OCI-LY3 (cell line): ENCODE results near the gene NANS.

Experiments used
- H2AFZ ChIP-seq: fragments of 200-600, 300-600 bp; shearing (Covaris generic); 2 replicates; pipeline ENCODE4 v1.6.0; 2014; ENCODE audit warnings: antibody characterized with exemption, low read depth, low read length
- H3K27ac ChIP-seq: fragments of 200-600, 300-600 bp; sonication (generic); 2 replicates; pipeline ENCODE4 v1.5.1; 2014; ENCODE audit warnings: mild to moderate bottlenecking, low read length, moderate library complexity, mixed read lengths
- H3K27me3 ChIP-seq: fragments of 200-600, 300-600 bp; sonication (generic); 2 replicates; pipeline ENCODE4 v1.6.1; 2014; ENCODE audit warnings: low read depth, low read length, mixed read lengths
- H3K36me3 ChIP-seq: fragments of 200-600, 300-600 bp; sonication (generic); replicated peaks from 2 replicates; pipeline ENCODE3; 2014; ENCODE audit warnings: low read depth, low read length, mixed read lengths
- H3K4me1 ChIP-seq: fragments of 300-600, 200-600 bp; sonication (generic); 2 replicates; pipeline ENCODE4 v1.6.1; 2014; ENCODE audit warnings: low read length, mixed read lengths
- H3K4me2 ChIP-seq: fragments of 200-600, 300-600 bp; sonication (generic); 2 replicates; pipeline ENCODE4 v1.6.1; 2014; ENCODE audit warnings: low read length, mixed read lengths
- H3K4me3 ChIP-seq: fragments of 300-600, 200-600 bp; sonication (generic); 2 replicates; pipeline ENCODE4 v1.5.1; 2014; ENCODE audit warnings: antibody characterized with exemption, mild to moderate bottlenecking, low read length, moderate library complexity
- H3K79me2 ChIP-seq: fragments of 300-600, 200-600 bp; shearing (Covaris generic); 2 replicates; pipeline ENCODE4 v1.6.1; 2014; ENCODE audit warnings: mild to moderate bottlenecking, low read length, mixed read lengths
- H3K9ac ChIP-seq: fragments of 300-600, 200-600 bp; shearing (Covaris generic); 2 replicates; pipeline ENCODE4 v1.6.0; 2014; ENCODE audit warnings: mild to moderate bottlenecking, low read length, moderate library complexity
- H3K9me3 ChIP-seq: fragments of 200-600, 300-600 bp; shearing (Covaris generic); 2 replicates; pipeline ENCODE4 v1.6.1; 2014; ENCODE audit warnings: low read length, mixed read lengths; ENCODE audit not compliant: insufficient read depth
- H4K20me1 ChIP-seq: fragments of 200-600, 300-600 bp; sonication (generic); 2 replicates; pipeline ENCODE4 v1.6.1; 2016; ENCODE audit warnings: low read length, mixed read lengths; ENCODE audit not compliant: insufficient read depth
- CTCF ChIP-seq: fragments of 200-600, 300-600 bp; sonication (generic); IDR thresholded peaks from 2 replicates; pipeline ENCODE4 v1.5.1; 2014; ENCODE audit warnings: antibody characterized with exemption, low read length, low read depth
- EZH2phosphoT487 ChIP-seq: fragments of 200-600 bp; shearing (Covaris generic); IDR thresholded peaks from 2 replicates; pipeline ENCODE4 v1.6.1; 2018; ENCODE audit warnings: antibody characterized with exemption, mixed run types, low read depth

Gene NANS

GRCh38 chr9:98031169-98031568, 25.4 kb upstream of the NANS start:
- peaks cover 17% of the 10 kb centered on the region for H3K4me1 ChIP-seq

GRCh38 chr9:98031935-98032334, 24.6 kb upstream of the NANS start:
- H3K9ac ChIP-seq = no peak overlapping the region
- no peaks in the 10 kb centered on the region for H3K36me3 ChIP-seq
- H3K27ac ChIP-seq = no peak overlapping the region
- peaks cover 20% of the 10 kb centered on the region for H3K4me1 ChIP-seq
- no peak overlapping the region for H3K4me3 ChIP-seq
- no peak overlapping the region for H2AFZ ChIP-seq
- H3K9me3 ChIP-seq = no peaks in the 10 kb centered on the region
- no peaks in the 10 kb centered on the region for H3K79me2 ChIP-seq
- no peaks in the 10 kb centered on the region for H3K27me3 ChIP-seq
- H4K20me1 ChIP-seq = no peaks in the 10 kb centered on the region
- no peak overlapping the region for H3K4me2 ChIP-seq
- TF ChIP-seq CTCF (no peak), EZH2phosphoT487 (no peak)

More at GRCh38 chr9:98031169-98031568, 25.4 kb upstream of the NANS start:
- H3K9ac ChIP-seq = no peak overlapping the region
- no peaks in the 10 kb centered on the region for H3K36me3 ChIP-seq
- no peaks in the 10 kb centered on the region for H3K27me3 ChIP-seq
- H4K20me1 ChIP-seq = no peaks in the 10 kb centered on the region
- H3K4me3 ChIP-seq = no peak overlapping the region
- H3K9me3 ChIP-seq = no peaks in the 10 kb centered on the region
- H3K79me2 ChIP-seq = no peaks in the 10 kb centered on the region
- H2AFZ ChIP-seq = no peak overlapping the region
- no peak overlapping the region for H3K4me2 ChIP-seq
- H3K27ac ChIP-seq = no peak overlapping the region
- TF ChIP-seq CTCF (no peak), EZH2phosphoT487 (no peak)

GRCh38 chr9:98034593-98035546, 21.7 kb upstream of the NANS start:
- Histone ChIP-seq H2AFZ (peak overlapping the region; percentile 72), H3K9ac (peak overlapping the region; percentile 40), H4K20me1 (no peaks in the 10 kb centered on the region), H3K4me3 (peak overlapping the region; percentile 58), H3K4me2 (peak overlapping the region; percentile 91), H3K4me1 (peaks cover 36% of the 10 kb centered on the region), H3K36me3 (no peaks in the 10 kb centered on the region), H3K79me2 (no peaks in the 10 kb centered on the region), H3K9me3 (no peaks in the 10 kb centered on the region), H3K27me3 (no peaks in the 10 kb centered on the region), H3K27ac (peak overlapping the region; percentile 85)
- TF ChIP-seq CTCF (peak; percentile 79), EZH2phosphoT487 (no peak)

- Histone ChIP-seq H3K36me3 (no peaks in the 10 kb centered on the region), H3K4me2 (no peak overlapping the region), H2AFZ (no peak overlapping the region), H3K4me3 (no peak overlapping the region), H3K9ac (no peak overlapping the region), H4K20me1 (no peaks in the 10 kb centered on the region), H3K27me3 (no peaks in the 10 kb centered on the region), H3K4me1 (peaks cover 49% of the 10 kb centered on the region), H3K9me3 (no peaks in the 10 kb centered on the region), H3K79me2 (no peaks in the 10 kb centered on the region), H3K27ac (no peak overlapping the region)
- TF ChIP-seq CTCF = no peak
- TF ChIP-seq EZH2phosphoT487 = no peak
Observed at GRCh38 chr9:98037357-98037756, 19.2 kb upstream of the NANS start.
